ENCODE results near the gene CCDC154. TPM values are rescaled to one million over a fixed set of nuclear protein-coding genes. Genes with fewer than 3 reads are reported as not detected.
"Not testable (repeated sequence)": the region's sequence is repeated elsewhere in the genome, so short reads cannot be mapped to it uniquely, and the experiment has no call there.

Gene CCDC154
- total RNA-seq, 1 donor from 2014 or later, result 3.1 TPM

- Histone ChIP-seq H3K36me3 (peaks cover 11% of the 10 kb centered on the region), H3K9me3 (no peaks in the 10 kb centered on the region), H3K27me3 (ENCODE audit: low read depth) (no peaks in the 10 kb centered on the region), H3K4me3 (no peak overlapping the region), H3K4me1 (no peaks in the 10 kb centered on the region), H3K27ac (no peak overlapping the region)
- no peak for DNase-seq
- no peak for ATAC-seq
- intact Hi-C loops (cut with DNase I), result no loop called here
- no peak for TF ChIP-seq CTCF (IDR thresholded peaks at IDR 0.05)
These were observed 2.9 kb downstream of the CCDC154 start for GRCh38 chr16:1441391-1441829.

GRCh38 chr16:1439699-1440074, 4.7 kb downstream of the CCDC154 start:
- H3K4me1 ChIP-seq; H3K27me3 ChIP-seq (ENCODE audit: low read depth); H3K4me3 ChIP-seq; H3K9me3 ChIP-seq; intact Hi-C loops (cut with DNase I); ATAC-seq; DNase-seq; H3K36me3 ChIP-seq; H3K27ac ChIP-seq: not testable (repeated sequence)

- intact Hi-C loops (cut with DNase I), result no loop called here
- TF ChIP-seq CTCF (IDR thresholded peaks at IDR 0.05), result no peak
- H3K36me3 ChIP-seq, result no peaks in the 10 kb centered on the region
- H3K4me3 ChIP-seq, result no peak overlapping the region
- ATAC-seq, result no peak
- no peak overlapping the region for H3K27ac ChIP-seq
- no peaks in the 10 kb centered on the region for H3K9me3 ChIP-seq
- no peaks in the 10 kb centered on the region for H3K4me1 ChIP-seq
- H3K27me3 ChIP-seq (ENCODE audit: low read depth), result peaks cover under 1% of the 10 kb centered on the region
- no peak for DNase-seq
These were observed 5.2 kb downstream of the CCDC154 start for GRCh38 chr16:1439058-1439698.

- H3K27me3 ChIP-seq (ENCODE audit: low read depth), result peaks cover 8% of the 10 kb centered on the region
- H3K4me3 ChIP-seq, result no peak overlapping the region
- no peaks in the 10 kb centered on the region for H3K4me1 ChIP-seq
- intact Hi-C loops (cut with DNase I), result no loop called here
- no peak overlapping the region for H3K27ac ChIP-seq
- no peaks in the 10 kb centered on the region for H3K9me3 ChIP-seq
- no peaks in the 10 kb centered on the region for H3K36me3 ChIP-seq
- no peak for TF ChIP-seq CTCF (IDR thresholded peaks at IDR 0.05)
- ATAC-seq (no peak), DNase-seq (no peak)
These were observed 5.9 kb downstream of the CCDC154 start for GRCh38 chr16:1438229-1439057.

- Histone ChIP-seq H3K9me3 (no peaks in the 10 kb centered on the region), H3K4me1 (no peaks in the 10 kb centered on the region), H3K36me3 (no peaks in the 10 kb centered on the region), H3K4me3 (no peak overlapping the region), H3K27me3 (ENCODE audit: low read depth) (peaks cover 9% of the 10 kb centered on the region), H3K27ac (no peak overlapping the region)
- ATAC-seq (no peak), DNase-seq (no peak)
- intact Hi-C loops (cut with DNase I), result no loop called here
- no peak for TF ChIP-seq CTCF (IDR thresholded peaks at IDR 0.05)
These were observed 6.8 kb downstream of the CCDC154 start for GRCh38 chr16:1437606-1438005.

GRCh38 chr16:1436731-1437355, 7.5 kb downstream of the CCDC154 start:
- H3K4me3 ChIP-seq, result no peak overlapping the region
- no peak overlapping the region for H3K27ac ChIP-seq
- H3K27me3 ChIP-seq (ENCODE audit: low read depth), result peaks cover 9% of the 10 kb centered on the region
- ATAC-seq (no peak), DNase-seq (no peak)
- no peaks in the 10 kb centered on the region for H3K36me3 ChIP-seq
- intact Hi-C loops (cut with DNase I), result no loop called here
- no peaks in the 10 kb centered on the region for H3K9me3 ChIP-seq
- H3K4me1 ChIP-seq, result no peaks in the 10 kb centered on the region
- no peak for TF ChIP-seq CTCF (IDR thresholded peaks at IDR 0.05)
